Esophagus squamous epithelium (tissue), 5 donors: Measurements from ENCODE around the gene ST6GALNAC3. TPM values are rescaled to one million over a fixed set of nuclear protein-coding genes. Genes with fewer than 3 reads are reported as not detected.

Source experiments
- DNase-seq: peaks from one replicate; lab custom pipeline; 2025; lab: John Stamatoyannopoulos, UW
- H3K27ac ChIP-seq, 4 donors: fragments of 200-600 bp; sonication (generic); one replicate each; pipeline ENCODE4 v1.5.1; 2016 to 2019; ENCODE audit warnings: mild to moderate bottlenecking in 1 of 4
- H3K27me3 ChIP-seq, 4 donors: fragments of 200-600 bp; sonication (generic); 1 replicate in 3 of 4; 2 replicates in 1 of 4; pipeline versions ENCODE4 v1.5.1 to v1.6.0; 2017 to 2021; ENCODE audit warnings: antibody characterized with exemption in 1 of 4
- H3K36me3 ChIP-seq, 3 donors: fragments of 200-600 bp; sonication (generic); one replicate each; pipeline ENCODE4 v1.5.1; 2016 to 2019
- H3K4me1 ChIP-seq, 3 donors: fragments of 200-600 bp; sonication (generic); one replicate each; pipeline ENCODE4 v1.5.1; 2017 to 2019
- H3K4me3 ChIP-seq, 4 donors: fragments of 200-600 bp; sonication (generic); 1 replicate in 3 of 4; 2 replicates in 1 of 4; pipeline ENCODE4 v1.5.1; 2016 to 2019; ENCODE audit warnings: mild to moderate bottlenecking in 2 of 4, moderate library complexity in 1 of 4
- H3K9me3 ChIP-seq, 3 donors: fragments of 200-600 bp; sonication (generic); one replicate each; pipeline ENCODE4 v1.5.1; 2016 to 2019
- CTCF ChIP-seq, 6 experiments: fragments of 450-650 bp in 4 of 6; fragments of 200-600 bp in 2 of 6; sonication (generic) in 2 of 6; IDR thresholded peaks; one replicate each; pipeline ENCODE4 v1.5.1; 2016 to 2019; ENCODE audit warnings: antibody characterized with exemption in 6 of 6, mild to moderate bottlenecking in 4 of 6, moderate library complexity in 4 of 6
- POLR2A ChIP-seq, 4 donors: fragments of 450-650 bp; IDR thresholded peaks; one replicate each; pipeline ENCODE4 v1.6.1; 2017; ENCODE audit warnings: antibody characterized with exemption in 4 of 4, mild to moderate bottlenecking in 4 of 4, moderate library complexity in 3 of 4
- WGBS, 2 donors: methylation state at CpG; one replicate each; pipeline ENCODE4 v1.1.5; 2018; 5-methylcytosine and 5-hydroxymethylcytosine counted together
- intact Hi-C: fragments of 100-400 bp; cut with DNase I; formaldehyde crosslinking; loops from one replicate; pipeline ENCODE4 v1.15.0; 2022
- total RNA-seq, 4 donors: library from RNA; depleted of rRNA; stranded (reverse); fragments of >200 nt; gene quantifications; one replicate each; pipeline ENCODE4 v1.1.0, GENCODE V29; 2016
- donor health status: DM: yes; HTN: yes; CAD: no.

The ST6GALNAC3 gene
- total RNA-seq, 4 donors from 2014 or later = 0.27 to 4.3 (median 2.2) TPM

DNA sequence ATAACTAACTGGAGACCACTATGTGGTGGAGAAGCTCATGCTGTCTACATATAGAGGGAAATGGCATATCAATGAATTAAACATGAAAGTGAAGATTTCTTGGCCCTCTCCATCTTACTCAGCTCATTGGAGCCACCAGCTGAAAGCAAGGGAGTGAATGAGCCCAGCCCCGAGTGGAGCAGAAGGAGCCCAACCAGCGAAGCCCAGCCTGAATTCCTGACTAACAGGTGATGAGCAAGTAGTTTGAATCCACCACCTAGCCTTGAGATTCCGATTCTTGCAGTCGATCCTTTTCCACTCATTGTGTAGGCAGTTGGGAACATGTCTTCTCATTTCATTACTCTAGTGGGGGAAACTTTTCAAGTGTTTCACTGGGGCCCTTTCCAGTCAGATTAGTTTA lies 18.6 kb upstream of the ST6GALNAC3 start:
- 69 to 92% methylated on average over 4 of the region's 4 CpGs for WGBS, 2 donors
- Histone ChIP-seq H3K36me3 (no peaks in the 10 kb centered on the region), H3K27me3 (no peaks in the 10 kb centered on the region), H3K27ac (no peak overlapping the region), H3K4me1 (no peaks in the 10 kb centered on the region), H3K4me3 (no peak overlapping the region), H3K9me3 (no peaks in the 10 kb centered on the region)
- DNase-seq = no peak
- intact Hi-C loops = no loop called here
- TF ChIP-seq CTCF (IDR thresholded peaks at IDR 0.05) = no peak
- TF ChIP-seq POLR2A (IDR thresholded peaks at IDR 0.05) = no peak

DNA sequence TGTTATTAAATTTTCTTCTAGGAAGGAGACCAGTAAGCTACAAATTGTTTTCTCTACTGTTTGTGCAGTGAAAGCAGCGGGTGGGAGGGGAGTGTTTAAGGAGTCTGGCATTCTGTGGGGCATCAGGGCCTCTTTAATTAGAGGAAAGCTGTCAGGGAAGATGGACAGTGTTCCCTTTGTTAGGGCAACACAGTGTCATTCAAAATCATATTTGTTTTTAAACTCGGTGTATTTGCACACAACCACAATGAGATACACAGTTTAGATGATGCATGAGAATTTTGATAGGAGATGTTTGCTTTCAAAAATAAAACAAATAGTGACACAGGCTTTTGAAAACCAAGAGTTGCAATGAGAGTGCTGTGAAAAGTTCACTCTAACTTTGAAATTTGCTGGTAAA lies 15.1 kb upstream of the ST6GALNAC3 start:
- TF ChIP-seq CTCF (IDR thresholded peaks at IDR 0.05) (no peak), POLR2A (IDR thresholded peaks at IDR 0.05) (no peak)
- WGBS, 2 donors = 34 to 37% methylated on average over 2 of the region's 2 CpGs
- H3K9me3 ChIP-seq = no peaks in the 10 kb centered on the region
- no peak for DNase-seq
- no peak overlapping the region for H3K27ac ChIP-seq
- intact Hi-C loops = no loop called here
- no peaks in the 10 kb centered on the region for H3K27me3 ChIP-seq
- H3K36me3 ChIP-seq = no peaks in the 10 kb centered on the region
- H3K4me1 ChIP-seq = no peaks in the 10 kb centered on the region
- H3K4me3 ChIP-seq = no peak overlapping the region

DNA sequence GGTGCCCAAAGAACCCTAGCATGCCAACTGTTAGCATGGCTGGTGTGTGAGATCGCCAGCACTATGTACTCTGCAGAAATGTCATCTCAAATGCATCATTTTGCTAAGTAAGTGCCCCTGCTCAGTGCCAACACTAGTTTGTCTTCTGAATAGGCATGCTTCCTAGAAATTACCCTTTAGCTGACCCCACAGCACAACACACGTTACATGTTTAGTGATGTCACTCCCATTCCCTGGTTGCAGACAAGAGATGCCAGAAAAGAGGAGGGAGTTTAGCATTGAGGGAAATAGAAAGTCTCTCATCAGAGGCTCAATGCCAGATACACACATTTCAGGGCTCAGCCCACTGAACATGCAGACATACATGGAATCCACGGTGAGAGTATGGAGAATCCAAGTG lies 9.3 kb upstream of the ST6GALNAC3 start:
- 48 to 50% methylated on average over 3 of the region's 3 CpGs for WGBS, 2 donors
- TF ChIP-seq POLR2A (IDR thresholded peaks at IDR 0.05) (no peak), CTCF (IDR thresholded peaks at IDR 0.05) (no peak)
- Histone ChIP-seq H3K27me3 (no peaks in the 10 kb centered on the region), H3K4me1 (peaks cover 0 to 7% (median 0%) of the 10 kb centered on the region in 3 donors), H3K27ac (no peak overlapping the region), H3K4me3 (no peak overlapping the region), H3K36me3 (no peaks in the 10 kb centered on the region), H3K9me3 (no peaks in the 10 kb centered on the region)
- intact Hi-C loops = no loop called here
- DNase-seq = no peak

GRCh38 chr1:76066394-76066793 lies 8.2 kb upstream of the ST6GALNAC3 start:
- Histone ChIP-seq H3K4me1 (peaks cover 0 to 7% (median 0%) of the 10 kb centered on the region in 3 donors), H3K36me3 (no peaks in the 10 kb centered on the region), H3K9me3 (no peaks in the 10 kb centered on the region), H3K27ac (no peak overlapping the region), H3K27me3 (no peaks in the 10 kb centered on the region), H3K4me3 (no peak overlapping the region)
- no peak for DNase-seq
- TF ChIP-seq POLR2A (IDR thresholded peaks at IDR 0.05) = no peak
- no peak for TF ChIP-seq CTCF (IDR thresholded peaks at IDR 0.05)
- intact Hi-C loops = no loop called here

DNA sequence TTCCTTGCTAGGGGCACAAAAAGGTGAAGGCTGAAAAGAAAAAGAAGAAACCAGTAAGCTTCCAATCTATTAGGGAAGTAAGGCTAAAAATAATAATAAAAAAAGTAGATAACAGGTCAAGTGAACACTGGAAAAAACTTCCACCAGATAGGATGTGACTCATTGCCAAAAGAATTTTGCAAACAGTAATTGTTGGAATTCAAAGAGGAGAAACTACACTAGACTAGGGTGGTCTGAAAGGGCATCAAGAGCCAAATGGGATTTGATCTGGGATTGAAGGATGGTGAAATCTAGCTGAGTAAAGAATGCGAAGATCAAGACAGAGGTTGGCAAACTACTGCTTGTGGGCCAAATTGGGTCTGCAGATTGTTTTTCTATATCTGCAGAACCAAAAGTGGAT lies 6.0 kb upstream of the ST6GALNAC3 start:
- 74 to 79% methylated on average over 1 of the region's 1 CpG for WGBS, 2 donors
- peaks cover 0 to 6% (median 0%) of the 10 kb centered on the region in 4 donors for H3K27me3 ChIP-seq
- H3K9me3 ChIP-seq = no peaks in the 10 kb centered on the region
- no peak for DNase-seq
- TF ChIP-seq CTCF (IDR thresholded peaks at IDR 0.05) = no peak
- no peak for TF ChIP-seq POLR2A (IDR thresholded peaks at IDR 0.05)
- no peak overlapping the region for H3K4me3 ChIP-seq
- intact Hi-C loops = no loop called here
- H3K36me3 ChIP-seq = no peaks in the 10 kb centered on the region
- H3K4me1 ChIP-seq = peaks cover 0 to 7% (median 0%) of the 10 kb centered on the region in 3 donors
- H3K27ac ChIP-seq = peak overlapping the region in 2 of 4 donors; percentile 19 to 23
